ENCODE data around the gene EEF1A1.
"Not testable (repeated sequence)": the region's sequence is repeated elsewhere in the genome, so short reads cannot be mapped to it uniquely, and the experiment has no call there.

Gene EEF1A1
- long read RNA-seq, donor 1, full-length matches to known transcripts = 9,657 of 14,539 reads
- long read RNA-seq, donor 1, partial matches to known transcripts = 3,839 of 14,539 reads
- long read RNA-seq, donor 1, other reads (novel, unspliced or antisense) = 1,043 of 14,539 reads
- long read RNA-seq, donor 2, full-length matches to known transcripts = 4,057 of 6,799 reads
- long read RNA-seq, donor 2, partial matches to known transcripts = 2,442 of 6,799 reads
- long read RNA-seq, donor 2, other reads (novel, unspliced or antisense) = 300 of 6,799 reads
- long read RNA-seq, donor 3, full-length matches to known transcripts = 3,373 of 5,188 reads
- long read RNA-seq, donor 3, partial matches to known transcripts = 1,491 of 5,188 reads
- long read RNA-seq, donor 3, other reads (novel, unspliced or antisense) = 324 of 5,188 reads
- long read RNA-seq, donor 4, full-length matches to known transcripts = 5,019 of 8,200 reads
- long read RNA-seq, donor 4, partial matches to known transcripts = 2,697 of 8,200 reads
- long read RNA-seq, donor 4, other reads (novel, unspliced or antisense) = 484 of 8,200 reads
- long read RNA-seq, donor 5, full-length matches to known transcripts = 6,033 of 8,908 reads
- long read RNA-seq, donor 5, partial matches to known transcripts = 2,330 of 8,908 reads
- long read RNA-seq, donor 5, other reads (novel, unspliced or antisense) = 545 of 8,908 reads
- long read RNA-seq, donor 6, full-length matches to known transcripts = 3,779 of 6,728 reads
- long read RNA-seq, donor 6, partial matches to known transcripts = 2,571 of 6,728 reads
- long read RNA-seq, donor 6, other reads (novel, unspliced or antisense) = 378 of 6,728 reads
- long read RNA-seq, donor 7, full-length matches to known transcripts = 6,654 of 11,036 reads
- long read RNA-seq, donor 7, partial matches to known transcripts = 3,683 of 11,036 reads
- long read RNA-seq, donor 7, other reads (novel, unspliced or antisense) = 699 of 11,036 reads
- long read RNA-seq, donor 8, full-length matches to known transcripts = 5,647 of 8,587 reads
- long read RNA-seq, donor 8, partial matches to known transcripts = 2,339 of 8,587 reads
- long read RNA-seq, donor 8, other reads (novel, unspliced or antisense) = 601 of 8,587 reads

- peak; percentile 89 for DNase-seq
Observed at GRCh38 chr6:73520688-73521350, at the start of gene EEF1A1. TSS of gene EEF1A1 (minus strand) at chr6:73521032. CDS start at chr6:73520026, 1,006 bp downstream.

DNA sequence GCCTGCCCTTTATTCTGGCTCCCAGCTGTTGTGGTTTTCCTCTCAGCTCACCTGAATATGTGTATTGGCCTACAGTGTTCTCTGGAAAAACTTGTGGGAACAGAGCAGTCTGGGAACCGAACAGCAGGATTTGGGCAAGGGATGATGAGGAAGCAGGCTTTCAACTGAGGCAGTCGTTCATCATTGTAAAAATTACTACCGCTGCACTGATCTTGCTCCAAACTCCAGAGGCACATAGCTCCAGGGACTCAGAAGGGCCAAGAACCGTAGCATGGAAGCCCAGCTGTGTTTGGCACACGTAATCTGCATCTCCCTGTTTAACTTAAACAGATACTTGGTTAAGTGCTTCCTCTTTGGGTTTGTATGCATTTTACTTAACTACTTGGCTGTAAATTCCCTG lies 48.3 kb upstream of the EEF1A1 start:
- DNase-seq = no peak

GRCh38 chr6:73566954-73567591 lies 46.2 kb upstream of the EEF1A1 start:
- no peak for DNase-seq

GRCh38 chr6:73566486-73566871 lies 45.6 kb upstream of the EEF1A1 start:
- not testable (repeated sequence) for DNase-seq

- DNase-seq = no peak
Observed at GRCh38 chr6:73565767-73566485, 45.1 kb upstream of the EEF1A1 start.

DNA sequence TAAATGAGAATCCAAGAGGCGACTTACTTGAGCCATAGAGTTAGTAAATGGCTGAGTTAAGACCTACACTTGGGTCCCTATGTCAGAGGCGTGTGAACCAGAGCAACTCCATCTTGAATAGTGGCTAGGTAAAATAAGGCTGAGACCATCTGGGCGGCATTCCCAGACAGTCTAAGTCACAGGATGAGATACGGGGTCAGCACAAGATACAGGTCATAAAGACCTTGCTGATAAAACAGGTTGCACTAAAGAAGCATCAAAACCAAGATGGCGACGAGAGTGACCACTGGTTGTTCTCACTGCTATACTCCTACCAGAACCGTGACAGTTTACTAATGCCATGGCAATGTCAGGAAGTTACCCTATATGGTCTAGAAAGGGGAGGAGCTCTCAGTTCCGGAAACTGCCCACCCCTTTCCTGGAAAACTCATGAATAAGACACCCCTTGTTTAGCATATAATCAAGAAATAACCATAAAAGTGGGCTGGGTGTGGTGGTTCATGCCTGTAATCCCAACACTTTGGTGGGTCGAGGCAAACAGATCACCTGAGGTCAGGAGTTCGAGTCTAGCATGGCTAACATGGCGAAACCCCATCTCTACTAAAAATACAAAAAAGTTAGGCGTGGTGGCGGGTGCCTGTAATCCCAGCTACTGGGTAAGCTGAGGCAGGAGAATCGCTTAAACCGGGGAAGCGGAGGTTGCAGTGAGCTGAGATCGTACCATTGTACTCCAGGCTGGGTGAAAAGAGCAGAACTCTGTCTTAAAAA lies 43.9 kb upstream of the EEF1A1 start:
- no peak for DNase-seq

DNA sequence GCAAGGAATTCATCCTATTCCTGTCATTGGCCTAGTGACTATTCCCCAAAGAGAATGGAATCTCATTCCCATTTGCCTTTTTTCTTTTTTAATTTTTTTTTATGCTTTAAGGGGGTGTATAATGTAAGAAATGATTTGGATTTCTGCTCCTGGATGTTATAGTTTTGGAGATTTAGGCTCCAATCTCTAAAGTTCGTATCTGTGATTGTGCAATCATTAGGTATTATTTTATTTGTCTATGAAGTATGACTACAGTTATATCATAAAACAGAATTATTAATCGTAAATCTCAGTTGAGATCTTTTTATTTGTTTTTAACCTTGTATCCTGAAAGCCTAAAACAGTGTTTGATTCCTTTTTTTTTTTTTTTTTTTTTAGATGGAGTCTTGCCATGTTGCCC lies 41.7 kb upstream of the EEF1A1 start:
- DNase-seq = no peak

DNA sequence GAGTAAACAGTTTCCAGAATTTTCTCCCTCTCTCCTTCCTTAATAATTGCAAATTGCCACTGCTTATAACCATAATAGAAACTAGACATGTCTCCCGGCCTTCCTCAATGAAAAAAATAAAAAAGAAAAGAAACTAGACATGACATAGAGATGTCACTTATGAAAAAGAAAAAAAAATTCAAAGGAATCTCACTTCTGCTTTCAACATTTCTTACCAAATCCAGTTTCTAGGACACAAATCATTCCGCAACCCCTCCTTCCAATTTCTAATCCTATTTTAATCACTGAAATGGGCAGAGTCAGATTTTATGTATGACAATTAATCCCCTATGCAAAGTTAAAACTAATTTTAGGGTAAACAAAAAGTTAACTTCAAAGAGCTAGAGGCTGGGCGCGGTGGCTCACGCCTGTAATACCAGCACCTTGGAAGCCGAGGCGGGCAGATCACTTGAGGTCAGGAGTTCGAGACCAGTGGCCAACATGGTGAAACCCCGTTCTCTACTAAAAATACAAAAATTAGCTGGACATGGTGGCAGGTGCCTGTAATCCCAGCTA lies 40.1 kb upstream of the EEF1A1 start:
- DNase-seq = no peak

DNA sequence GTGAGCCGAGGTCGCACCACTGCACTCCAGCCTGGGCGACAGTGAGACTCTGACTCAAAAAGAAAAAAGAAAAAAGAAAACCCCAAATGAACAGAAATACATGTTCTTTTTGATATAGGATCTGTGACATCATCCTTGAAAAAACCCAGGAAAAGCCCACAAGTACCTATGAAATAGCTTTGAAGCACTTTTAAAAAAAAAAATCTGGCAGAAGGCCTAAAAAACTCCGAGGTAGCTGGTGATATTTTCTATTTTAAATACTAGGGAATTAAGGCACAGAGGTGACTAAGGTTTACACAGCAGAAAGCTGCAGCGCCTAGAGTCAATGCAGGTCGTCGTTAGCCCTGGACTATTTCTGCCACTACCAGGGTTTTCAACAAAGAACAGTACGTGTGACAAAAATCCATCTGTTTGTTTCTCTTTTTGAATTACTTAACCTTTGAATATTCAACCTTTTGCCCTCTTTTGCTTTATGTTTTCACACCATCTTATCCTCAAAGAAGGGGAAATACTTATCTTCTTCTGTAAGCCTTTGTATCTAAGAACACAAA lies 39.4 kb upstream of the EEF1A1 start:
- no peak for DNase-seq

GRCh38 chr6:73559399-73559794 lies 38.6 kb upstream of the EEF1A1 start:
- DNase-seq = not testable (repeated sequence)

- DNase-seq = no peak
Observed at GRCh38 chr6:73558624-73559398, 38.0 kb upstream of the EEF1A1 start.

- no peak for DNase-seq
Observed at GRCh38 chr6:73556836-73557235, 36.0 kb upstream of the EEF1A1 start.

GRCh38 chr6:73555380-73555949 lies 34.6 kb upstream of the EEF1A1 start:
- DNase-seq = not testable (repeated sequence)

DNA sequence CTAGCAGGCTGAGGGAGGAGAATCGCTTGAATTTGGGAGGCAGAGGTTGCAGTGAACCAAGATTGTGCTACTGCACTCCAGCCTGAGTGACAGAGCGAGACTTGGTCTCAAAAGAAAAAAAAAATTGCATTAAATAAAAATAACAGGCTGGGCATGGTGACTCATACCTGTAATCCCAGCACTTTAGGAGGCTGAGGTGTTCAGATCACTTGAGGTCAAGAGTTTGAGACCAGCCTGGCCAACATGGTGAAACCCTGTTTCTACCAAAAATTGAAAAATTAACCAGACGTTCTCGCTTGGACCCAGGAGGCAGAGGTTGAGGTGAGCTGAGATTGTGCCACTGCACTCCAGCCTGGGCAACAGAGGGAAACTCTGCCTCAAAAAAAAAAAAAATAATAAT lies 30.3 kb upstream of the EEF1A1 start:
- not testable (repeated sequence) for DNase-seq

DNA sequence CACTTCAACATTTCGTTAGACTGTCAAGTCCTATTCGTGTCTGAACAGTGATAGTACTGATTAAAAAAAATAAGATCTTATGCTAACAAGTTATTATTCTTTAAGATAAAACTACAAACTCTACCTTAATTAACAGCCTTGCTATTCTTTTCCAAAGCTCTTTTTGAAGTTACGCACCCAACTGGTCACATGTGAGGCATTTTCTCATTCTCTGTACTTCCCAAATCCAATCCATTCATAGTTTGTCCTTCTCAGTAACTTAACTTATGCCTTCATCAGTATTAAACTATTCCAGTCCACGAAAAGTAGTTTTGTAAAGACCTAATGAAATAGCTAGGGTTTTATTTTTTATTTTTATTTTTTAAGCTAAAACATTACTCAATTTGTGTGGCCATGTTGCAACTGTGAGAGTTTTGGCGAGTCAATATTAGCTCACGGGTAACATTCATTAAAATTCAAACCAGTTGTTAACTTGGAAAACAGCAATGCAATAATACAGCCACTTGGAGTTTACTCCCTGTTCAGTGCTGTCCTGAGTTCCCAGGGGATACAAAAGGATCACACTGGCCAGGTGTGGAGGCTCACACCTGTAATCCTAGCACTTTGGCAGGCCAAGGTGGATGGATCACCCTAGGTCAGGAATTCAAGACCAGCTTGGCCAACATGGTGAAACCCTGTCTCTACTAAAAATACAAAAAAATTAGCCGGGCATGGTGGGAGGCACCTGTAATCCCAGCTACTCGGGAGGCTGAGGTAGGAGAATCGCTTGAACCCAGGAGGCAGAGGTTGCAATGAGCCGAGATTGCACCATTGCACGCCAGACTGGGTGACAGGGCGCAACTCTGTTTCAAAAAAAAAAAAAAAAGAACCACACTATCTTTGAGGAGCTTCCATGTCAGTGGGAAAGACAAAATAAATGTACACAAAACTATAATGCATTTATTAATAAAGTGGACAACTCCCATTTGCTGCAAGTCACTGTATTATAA lies 27.9 kb upstream of the EEF1A1 start:
- DNase-seq = no peak

- no peak for DNase-seq
Observed at GRCh38 chr6:73547036-73547435, 26.2 kb upstream of the EEF1A1 start.

GRCh38 chr6:73542891-73543290 lies 22.1 kb upstream of the EEF1A1 start:
- DNase-seq = no peak

All from right kidney (tissue), 9 donors.